B cell (primary cell): ENCODE measurements around the gene ZIC4. TPM values are rescaled to one million over a fixed set of nuclear protein-coding genes. Genes with fewer than 3 reads are reported as not detected.

Experiments
- ATAC-seq: fragments of 200-7000 bp; cut with Tn5 transposase; one replicate; pipeline ENCODE4 v1.10.0; 2021; ENCODE audit warnings: low read depth, mild to moderate bottlenecking, moderate number of reproducible peaks, moderate library complexity
- CTCF ChIA-PET: fragments of 350-600 bp; sonication (Branson Sonifier 250); formaldehyde crosslinking; loops from one replicate; lab custom pipeline; 2021; ENCODE audit warnings: antibody characterized with exemption, inconsistent platforms; lab: Charles Lee
- POLR2A ChIA-PET: fragments of 350-600 bp; sonication (Branson Sonifier 250); formaldehyde crosslinking; loops from one replicate; lab custom pipeline; 2021; ENCODE audit warnings: antibody characterized with exemption; lab: Charles Lee
- DNase-seq: peaks from one replicate; pipeline ENCODE4 v3.0.0; 2013
- H2AFZ ChIP-seq: 2 replicates; pipeline ENCODE4 v1.6.1; 2012; ENCODE audit warnings: mild to moderate bottlenecking, low read depth, low read length; ENCODE audit not compliant: insufficient read depth, poor library complexity, severe bottlenecking
- H3K27ac ChIP-seq, 2 donors: 1 replicate in 1 of 2; 2 replicates in 1 of 2; pipeline ENCODE4 v1.5.1; 2012 to 2013; ENCODE audit warnings: low read length in 2 of 2, mild to moderate bottlenecking in 2 of 2, moderate library complexity in 1 of 2
- H3K27me3 ChIP-seq, 4 experiments: fragments of 200-600 bp in 1 of 4; sonication (generic) in 1 of 4; replicated peaks in 1 of 4; 1 replicate in 2 of 4; 2 replicates in 2 of 4; pipeline versions ENCODE4 v1.6.1 to v1.7.0; 2013 to 2016; ENCODE audit warnings: low read length in 3 of 4, mild to moderate bottlenecking in 2 of 4, mixed read lengths in 1 of 4, moderate library complexity in 1 of 4; ENCODE audit not compliant: insufficient read depth in 4 of 4, control insufficient read depth in 3 of 4; ENCODE audit errors: control extremely low read depth in 1 of 4
- H3K36me3 ChIP-seq, 2 experiments: replicated peaks in 1 of 2; 1 replicate in 1 of 2; 2 replicates in 1 of 2; pipeline versions ENCODE4 v1.6.1 to v1.7.1; 2013; ENCODE audit warnings: low read length in 1 of 2; ENCODE audit not compliant: insufficient read depth in 2 of 2, control insufficient read depth in 1 of 2; ENCODE audit errors: control extremely low read depth in 1 of 2, extremely low read depth in 1 of 2
- H3K4me1 ChIP-seq, 2 donors: fragments of 200-600 bp in 1 of 2; sonication (generic) in 1 of 2; 1 replicate in 1 of 2; 2 replicates in 1 of 2; pipeline versions ENCODE4 v1.5.1 to v1.6.1; 2013 to 2017; ENCODE audit warnings: low read length in 2 of 2; ENCODE audit not compliant: control insufficient read depth in 2 of 2, insufficient read depth in 2 of 2
- H3K4me2 ChIP-seq: replicated peaks from 2 replicates; pipeline ENCODE3; 2012; ENCODE audit warnings: mild to moderate bottlenecking, low read depth, low read length; ENCODE audit not compliant: poor library complexity, severe bottlenecking
- H3K4me3 ChIP-seq, 5 experiments: fragments of 200-600 bp in 1 of 5; sonication (generic) in 1 of 5; 1 replicate in 3 of 5; 2 replicates in 2 of 5; pipeline versions ENCODE4 v1.5.1 to v1.7.0; 2011 to 2016; ENCODE audit warnings: low read length in 4 of 5, mild to moderate bottlenecking in 4 of 5, low read depth in 2 of 5, control low read depth in 1 of 5, moderate library complexity in 1 of 5; ENCODE audit not compliant: insufficient read depth in 1 of 5; ENCODE audit errors: control extremely low read depth in 1 of 5, extremely low read depth in 1 of 5
- H3K79me2 ChIP-seq: fragments of 200-600 bp; sonication (generic); one replicate; pipeline ENCODE4 v1.6.0; 2016; ENCODE audit warnings: low read length; ENCODE audit not compliant: control insufficient read depth, insufficient read depth
- H3K9ac ChIP-seq: fragments of 200-600 bp; sonication (generic); 2 replicates; pipeline ENCODE4 v1.6.1; 2017; ENCODE audit warnings: mild to moderate bottlenecking, low read length, moderate library complexity
- H3K9me3 ChIP-seq, 3 donors: one replicate each; pipeline versions ENCODE4 v1.6.1 to v1.7.1; 2013; ENCODE audit warnings: low read length in 2 of 3; ENCODE audit not compliant: control insufficient read depth in 2 of 3, insufficient read depth in 1 of 3; ENCODE audit errors: control extremely low read depth in 1 of 3
- H4K20me1 ChIP-seq: 2 replicates; pipeline ENCODE4 v1.6.0; 2012; ENCODE audit warnings: mild to moderate bottlenecking, low read length; ENCODE audit not compliant: insufficient read depth, control insufficient read depth, poor library complexity, severe bottlenecking
- H3K27ac Mint-ChIP-seq: one replicate; pipeline ENCODE4 v1.8.0; 2021; ENCODE audit warnings: mixed read lengths
- H3K27me3 Mint-ChIP-seq: one replicate; pipeline ENCODE4 v1.8.0; 2021; ENCODE audit warnings: mixed read lengths
- H3K4me1 Mint-ChIP-seq: one replicate; pipeline ENCODE4 v1.8.0; 2021; ENCODE audit warnings: mixed read lengths
- H3K4me3 Mint-ChIP-seq: one replicate; pipeline ENCODE4 v1.8.0; 2021; ENCODE audit warnings: mixed read lengths
- H3K9me3 Mint-ChIP-seq: one replicate; pipeline ENCODE4 v1.8.0; 2022; ENCODE audit warnings: mixed read lengths; ENCODE audit not compliant: insufficient read depth
- CTCF ChIP-seq: fragments of 200-600 bp; IDR thresholded peaks from one replicate; pipeline ENCODE4 v1.8.0; 2022; ENCODE audit warnings: antibody characterized with exemption, mild to moderate bottlenecking
- EZH2 ChIP-seq: IDR thresholded peaks from 2 replicates; pipeline ENCODE4 v1.6.1; 2012; ENCODE audit warnings: borderline replicate concordance, low read depth, mild to moderate bottlenecking, moderate library complexity, low read length; ENCODE audit not compliant: insufficient read depth, poor library complexity, severe bottlenecking
- WGBS: methylation state at CpG from one replicate; pipeline ENCODE4 v1.1.5; 2013; ENCODE audit warnings: missing lambda C conversion rate; ENCODE audit not compliant: insufficient coverage; 5-methylcytosine and 5-hydroxymethylcytosine counted together
- intact Hi-C: fragments of 100-400 bp; cut with micrococcal nuclease; formaldehyde crosslinking; loops from one replicate; pipeline ENCODE4 v1.10.0; 2022
- polyA plus RNA-seq: library from polyadenylated mRNA; depleted of rRNA; stranded (reverse); fragments of >200 nt; gene quantifications from 2 replicates; pipeline ENCODE4 v1.2.3, GENCODE V29; 2012
- total RNA-seq, 2 donors: library from RNA; stranded (reverse); fragments of 120-200 nt in 1 of 2; gene quantifications; 1 replicate in 1 of 2; 2 replicates in 1 of 2; pipeline versions ENCODE4 v1.2.3 to v1.2.4, GENCODE V29; 2013 to 2022

Gene ZIC4
- total and polyA plus RNA-seq, 2 donors (not counting 1 experiment from before 2014, with no cell fraction given): not detected

- Histone ChIP-seq H2AFZ (no peak overlapping the region), H4K20me1 (no peaks in the 10 kb centered on the region), H3K9me3 (peaks cover 1 to 74% (median 3%) of the 10 kb centered on the region in 3 donors), H3K36me3 (no peaks in the 10 kb centered on the region), H3K4me1 (no peaks in the 10 kb centered on the region), H3K79me2 (no peaks in the 10 kb centered on the region), H3K4me3 (no peak overlapping the region), H3K9ac (no peak overlapping the region), H3K4me2 (no peak overlapping the region), H3K27me3 (peaks cover 0 to 84% (median 38%) of the 10 kb centered on the region in 4 experiments), H3K27ac (no peak overlapping the region)
- DNase-seq: no peak
- H3K4me3 Mint-ChIP-seq: no peak overlapping the region
- no peak for TF ChIP-seq EZH2
- no peak for TF ChIP-seq CTCF
- H3K27ac Mint-ChIP-seq: no peak overlapping the region
- WGBS: 22% methylated on average over 9 of the region's 31 CpGs
- no peaks in the 10 kb centered on the region for H3K9me3 Mint-ChIP-seq
- intact Hi-C loops: no loop called here
- peaks cover 1% of the 10 kb centered on the region for H3K4me1 Mint-ChIP-seq
- POLR2A ChIA-PET: no interaction called here
- H3K27me3 Mint-ChIP-seq: peaks cover 62% of the 10 kb centered on the region
- ATAC-seq: no peak
- CTCF ChIA-PET: no interaction called here
These were observed 12.1 kb downstream of the ZIC4 start for GRCh38 chr3:147393943-147394883.
